ENCODE results near the gene TCP10L. TPM values are rescaled to one million over a fixed set of nuclear protein-coding genes. Genes with fewer than 3 reads are reported as not detected.

TCP10L gene
- total and polyA plus RNA-seq, 10 of the 15 experiments (the other 5 are each of a cell fraction or from before 2014, with no cell fraction given): 0.11 to 0.45 (median 0.19) TPM; not detected in 3

DNA sequence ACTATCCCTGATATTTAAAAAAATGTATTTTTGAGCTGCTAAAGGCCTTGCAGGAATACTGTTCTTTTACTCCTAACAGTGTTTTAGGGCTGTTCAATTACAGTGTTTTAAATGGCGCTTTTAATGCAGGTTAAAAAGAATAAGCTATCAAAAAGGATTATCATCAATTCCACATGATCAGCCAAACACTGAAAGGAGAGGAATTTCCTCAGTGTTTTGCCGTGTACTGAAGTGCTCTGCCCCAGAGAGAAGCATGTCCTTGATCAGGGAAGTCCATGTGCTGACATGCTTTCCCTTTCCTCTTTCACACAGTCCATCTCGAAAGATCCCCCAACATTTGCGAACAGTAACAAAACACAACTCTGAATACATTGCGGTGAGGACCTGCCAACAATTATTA, 23.5 kb upstream of the TCP10L start:
- WGBS (ENCODE audit: insufficient coverage, insufficient replicate concordance, low lambda C conversion rate, missing lambda C conversion rate): 99% methylated on average over 5 of the region's 5 CpGs
- Histone ChIP-seq H3K36me3 (ENCODE audit: control insufficient read depth in 2 of 2, insufficient read depth in 2 of 2, low read length in 1 of 2) (peaks cover 7 to 16% of the 10 kb centered on the region in 2 experiments; a peak in 3 of 4 replicates), H3K27ac (ENCODE audit: control insufficient read depth, insufficient read depth) (no peak overlapping the region), H3K4me1 (ENCODE audit: control insufficient read depth, insufficient read depth, low read length) (no peaks in the 10 kb centered on the region), H3K27me3 (replicated peaks in 1 of 2; ENCODE audit: control insufficient read depth in 2 of 2, insufficient read depth in 2 of 2, low read length in 1 of 2) (no peaks in the 10 kb centered on the region), H4K20me1 (ENCODE audit: control insufficient read depth, insufficient read depth) (no peaks in the 10 kb centered on the region), H3K79me2 (ENCODE audit: control insufficient read depth, insufficient read depth, low read length) (peaks cover 5% of the 10 kb centered on the region), H3K4me2 (ENCODE audit: control insufficient read depth, insufficient read depth) (no peak overlapping the region), H3K9ac (ENCODE audit: control insufficient read depth, insufficient read depth, low read length) (no peak overlapping the region), H2AFZ (ENCODE audit: control insufficient read depth, low read depth, low read length) (no peak overlapping the region), H3K9me3 (replicated peaks; ENCODE audit: control insufficient read depth, insufficient read depth, low read length) (no peaks in the 10 kb centered on the region; the same call in 2 of the 3 replicates), H3K4me3 (no peak overlapping the region)
- SMC1A ChIA-PET (ENCODE audit: uncharacterized antibody, unreplicated experiment): interaction anchor here (0.7 to 1.4 kb wide), 4 partner anchors 10 to 213 kb away, joined by 3 to 4 read pairs (median 3); no protein-coding TSS in a partner anchor
- no peak for FAIRE-seq
- DNase-seq (ENCODE audit: low read depth, low spot score): no peak
- CTCF ChIA-PET: interaction anchor here (0.7 to 5.6 kb wide), 2 partner anchors 9 to 103 kb away, joined by 3 to 50 read pairs; no protein-coding TSS in a partner anchor
- RAD21 ChIA-PET (ENCODE audit: unreplicated experiment): interaction anchor here (0.6 kb wide), 1 partner anchor 13 kb away, joined by 3 read pairs; no protein-coding TSS in a partner anchor
- ATAC-seq: no peak
- intact Hi-C loops (cut with micrococcal nuclease; ENCODE audit: unreplicated experiment) (loop anchor here (10.0 kb wide), 1 partner anchor 744 kb away; no protein-coding TSS in a partner anchor), in situ Hi-C loops (cut with MboI) (loop anchor here (10.0 kb wide), 1 partner anchor 204 kb away; no protein-coding TSS in a partner anchor)
- POLR2A ChIA-PET: interaction anchor here (0.6 to 0.8 kb wide), 2 partner anchors 16 to 869 kb away, joined by 3 read pairs; no protein-coding TSS in a partner anchor
- no peak for TF ChIP-seq RBBP5 (conservative IDR thresholded peaks at IDR 0.05)
- TF ChIP-seq ZSCAN29 (IDR thresholded peaks at IDR 0.05): no peak
- TF ChIP-seq, protein P1, sequence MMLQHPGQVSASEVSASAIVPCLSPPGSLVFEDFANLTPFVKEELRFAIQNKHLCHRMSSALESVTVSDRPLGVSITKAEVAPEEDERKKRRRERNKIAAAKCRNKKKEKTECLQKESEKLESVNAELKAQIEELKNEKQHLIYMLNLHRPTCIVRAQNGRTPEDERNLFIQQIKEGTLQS (IDR thresholded peaks at IDR 0.05; ENCODE audit: borderline replicate concordance, extremely low read depth, low read depth, low read length): no peak
- no peak for TF ChIP-seq SIX5 (IDR thresholded peaks at IDR 0.05; ENCODE audit: low read depth, low read length, severe bottlenecking)
- no peak for TF ChIP-seq POLR2AphosphoS5 (IDR thresholded peaks at IDR 0.05; ENCODE audit: low read length)
- TF ChIP-seq ZNF217 (IDR thresholded peaks at IDR 0.05): no peak
- no peak for TF ChIP-seq CHD2 (IDR thresholded peaks at IDR 0.05; ENCODE audit: borderline replicate concordance, low read depth, low read length)
- TF ChIP-seq MYB (IDR thresholded peaks at IDR 0.05; ENCODE audit: borderline replicate concordance, low read depth, low read length): no peak
- TF ChIP-seq SMAD1 (IDR thresholded peaks at IDR 0.05; ENCODE audit: low read depth, partially characterized antibody): no peak
- TF ChIP-seq NFYB (IDR thresholded peaks at IDR 0.05; ENCODE audit: insufficient read depth, low read depth, low read length): no peak
- no TSS peak for BruUV-seq (replicated peaks)
